B cell (primary cell): ENCODE data around the gene CCDC78. TPM values are rescaled to one million over a fixed set of nuclear protein-coding genes. Genes with fewer than 3 reads are reported as not detected.

Experiments
- ATAC-seq: fragments of 200-7000 bp; cut with Tn5 transposase; one replicate; pipeline ENCODE4 v1.10.0; 2021; ENCODE audit warnings: low read depth, mild to moderate bottlenecking, moderate number of reproducible peaks, moderate library complexity
- CTCF ChIA-PET: fragments of 350-600 bp; sonication (Branson Sonifier 250); formaldehyde crosslinking; loops from one replicate; lab custom pipeline; 2021; ENCODE audit warnings: antibody characterized with exemption, inconsistent platforms; lab: Charles Lee
- POLR2A ChIA-PET: fragments of 350-600 bp; sonication (Branson Sonifier 250); formaldehyde crosslinking; loops from one replicate; lab custom pipeline; 2021; ENCODE audit warnings: antibody characterized with exemption; lab: Charles Lee
- DNase-seq: peaks from one replicate; pipeline ENCODE4 v3.0.0; 2013
- H2AFZ ChIP-seq: 2 replicates; pipeline ENCODE4 v1.6.1; 2012; ENCODE audit warnings: mild to moderate bottlenecking, low read depth, low read length; ENCODE audit not compliant: insufficient read depth, poor library complexity, severe bottlenecking
- H3K27ac ChIP-seq, 2 donors: 1 replicate in 1 of 2; 2 replicates in 1 of 2; pipeline ENCODE4 v1.5.1; 2012 to 2013; ENCODE audit warnings: low read length in 2 of 2, mild to moderate bottlenecking in 2 of 2, moderate library complexity in 1 of 2
- H3K27me3 ChIP-seq, 4 experiments: fragments of 200-600 bp in 1 of 4; sonication (generic) in 1 of 4; replicated peaks in 1 of 4; 1 replicate in 2 of 4; 2 replicates in 2 of 4; pipeline versions ENCODE4 v1.6.1 to v1.7.0; 2013 to 2016; ENCODE audit warnings: low read length in 3 of 4, mild to moderate bottlenecking in 2 of 4, mixed read lengths in 1 of 4, moderate library complexity in 1 of 4; ENCODE audit not compliant: insufficient read depth in 4 of 4, control insufficient read depth in 3 of 4; ENCODE audit errors: control extremely low read depth in 1 of 4
- H3K36me3 ChIP-seq, 2 experiments: replicated peaks in 1 of 2; 1 replicate in 1 of 2; 2 replicates in 1 of 2; pipeline versions ENCODE4 v1.6.1 to v1.7.1; 2013; ENCODE audit warnings: low read length in 1 of 2; ENCODE audit not compliant: insufficient read depth in 2 of 2, control insufficient read depth in 1 of 2; ENCODE audit errors: control extremely low read depth in 1 of 2, extremely low read depth in 1 of 2
- H3K4me1 ChIP-seq, 2 donors: fragments of 200-600 bp in 1 of 2; sonication (generic) in 1 of 2; 1 replicate in 1 of 2; 2 replicates in 1 of 2; pipeline versions ENCODE4 v1.5.1 to v1.6.1; 2013 to 2017; ENCODE audit warnings: low read length in 2 of 2; ENCODE audit not compliant: control insufficient read depth in 2 of 2, insufficient read depth in 2 of 2
- H3K4me2 ChIP-seq: replicated peaks from 2 replicates; pipeline ENCODE3; 2012; ENCODE audit warnings: mild to moderate bottlenecking, low read depth, low read length; ENCODE audit not compliant: poor library complexity, severe bottlenecking
- H3K4me3 ChIP-seq, 5 experiments: fragments of 200-600 bp in 1 of 5; sonication (generic) in 1 of 5; 1 replicate in 3 of 5; 2 replicates in 2 of 5; pipeline versions ENCODE4 v1.5.1 to v1.7.0; 2011 to 2016; ENCODE audit warnings: low read length in 4 of 5, mild to moderate bottlenecking in 4 of 5, low read depth in 2 of 5, control low read depth in 1 of 5, moderate library complexity in 1 of 5; ENCODE audit not compliant: insufficient read depth in 1 of 5; ENCODE audit errors: control extremely low read depth in 1 of 5, extremely low read depth in 1 of 5
- H3K79me2 ChIP-seq: fragments of 200-600 bp; sonication (generic); one replicate; pipeline ENCODE4 v1.6.0; 2016; ENCODE audit warnings: low read length; ENCODE audit not compliant: control insufficient read depth, insufficient read depth
- H3K9ac ChIP-seq: fragments of 200-600 bp; sonication (generic); 2 replicates; pipeline ENCODE4 v1.6.1; 2017; ENCODE audit warnings: mild to moderate bottlenecking, low read length, moderate library complexity
- H3K9me3 ChIP-seq, 3 donors: one replicate each; pipeline versions ENCODE4 v1.6.1 to v1.7.1; 2013; ENCODE audit warnings: low read length in 2 of 3; ENCODE audit not compliant: control insufficient read depth in 2 of 3, insufficient read depth in 1 of 3; ENCODE audit errors: control extremely low read depth in 1 of 3
- H4K20me1 ChIP-seq: 2 replicates; pipeline ENCODE4 v1.6.0; 2012; ENCODE audit warnings: mild to moderate bottlenecking, low read length; ENCODE audit not compliant: insufficient read depth, control insufficient read depth, poor library complexity, severe bottlenecking
- H3K27ac Mint-ChIP-seq: one replicate; pipeline ENCODE4 v1.8.0; 2021; ENCODE audit warnings: mixed read lengths
- H3K27me3 Mint-ChIP-seq: one replicate; pipeline ENCODE4 v1.8.0; 2021; ENCODE audit warnings: mixed read lengths
- H3K4me1 Mint-ChIP-seq: one replicate; pipeline ENCODE4 v1.8.0; 2021; ENCODE audit warnings: mixed read lengths
- H3K4me3 Mint-ChIP-seq: one replicate; pipeline ENCODE4 v1.8.0; 2021; ENCODE audit warnings: mixed read lengths
- H3K9me3 Mint-ChIP-seq: one replicate; pipeline ENCODE4 v1.8.0; 2022; ENCODE audit warnings: mixed read lengths; ENCODE audit not compliant: insufficient read depth
- EZH2 ChIP-seq: IDR thresholded peaks from 2 replicates; pipeline ENCODE4 v1.6.1; 2012; ENCODE audit warnings: borderline replicate concordance, low read depth, mild to moderate bottlenecking, moderate library complexity, low read length; ENCODE audit not compliant: insufficient read depth, poor library complexity, severe bottlenecking
- WGBS: methylation state at CpG from one replicate; pipeline ENCODE4 v1.1.5; 2013; ENCODE audit warnings: missing lambda C conversion rate; ENCODE audit not compliant: insufficient coverage; 5-methylcytosine and 5-hydroxymethylcytosine counted together
- intact Hi-C: fragments of 100-400 bp; cut with micrococcal nuclease; formaldehyde crosslinking; loops from one replicate; pipeline ENCODE4 v1.10.0; 2022
- polyA plus RNA-seq: library from polyadenylated mRNA; depleted of rRNA; stranded (reverse); fragments of >200 nt; gene quantifications from 2 replicates; pipeline ENCODE4 v1.2.3, GENCODE V29; 2012
- total RNA-seq, 2 donors: library from RNA; stranded (reverse); fragments of 120-200 nt in 1 of 2; gene quantifications; 1 replicate in 1 of 2; 2 replicates in 1 of 2; pipeline versions ENCODE4 v1.2.3 to v1.2.4, GENCODE V29; 2013 to 2022
- TF ChIP-seq, protein P1 (sequence below): fragments of 200-600 bp; IDR thresholded peaks from one replicate; pipeline ENCODE4 v1.8.0; 2022; ENCODE audit warnings: antibody characterized with exemption, mild to moderate bottlenecking

CCDC78 gene
- total and polyA plus RNA-seq, 2 donors (not counting 1 experiment from before 2014, with no cell fraction given): 11.8 to 34.2 TPM

DNA sequence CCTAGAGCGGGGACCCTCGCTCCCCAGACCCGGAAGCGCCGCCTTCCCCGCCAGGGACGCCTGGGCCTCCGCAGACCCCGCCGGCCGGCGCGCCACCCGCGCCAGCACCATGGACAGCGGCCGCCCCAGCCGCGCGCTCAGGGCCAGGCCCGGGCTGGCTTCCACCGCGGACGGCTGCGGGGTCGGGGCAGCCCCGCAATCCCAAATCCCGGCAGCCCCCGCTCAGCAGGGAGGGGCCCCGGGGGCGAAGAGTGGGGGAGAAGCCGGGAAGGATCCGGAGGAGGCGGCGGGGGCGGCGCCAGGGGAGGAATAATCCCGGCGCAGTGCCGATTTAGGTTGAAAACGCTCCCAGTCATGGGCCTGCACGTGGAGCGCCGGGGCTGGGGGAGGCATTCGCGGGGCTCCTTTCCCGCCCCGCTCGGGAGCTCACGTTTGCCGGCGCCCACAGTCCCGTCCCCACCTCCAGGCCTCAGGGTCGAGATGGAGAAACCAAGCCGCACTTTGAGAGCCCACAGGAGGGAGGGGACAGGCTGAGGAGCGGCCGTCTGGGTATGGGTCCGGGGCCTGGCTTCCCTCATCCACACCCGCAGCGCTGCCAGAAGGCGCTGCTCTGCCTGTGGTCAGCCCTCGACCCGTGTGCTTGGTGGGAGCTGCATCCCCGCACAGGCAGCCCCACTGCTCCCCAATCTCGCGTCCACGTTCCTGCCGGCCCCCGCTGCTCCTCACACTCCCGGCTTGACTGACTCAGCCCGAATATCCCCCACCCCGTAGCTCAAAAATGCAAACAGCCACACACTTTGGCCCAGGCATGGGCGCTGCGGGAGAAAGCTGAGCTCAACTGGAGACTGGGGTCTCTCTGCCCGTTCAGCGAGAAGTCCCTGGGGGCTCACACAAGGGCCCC lies 25.3 kb downstream of the CCDC78 start:
- H3K9me3 ChIP-seq: peaks cover 0 to 31% (median 0%) of the 10 kb centered on the region in 3 donors
- H3K27me3 ChIP-seq: peaks cover 0 to 72% (median 31%) of the 10 kb centered on the region in 4 experiments
- TF ChIP-seq, protein P1, sequence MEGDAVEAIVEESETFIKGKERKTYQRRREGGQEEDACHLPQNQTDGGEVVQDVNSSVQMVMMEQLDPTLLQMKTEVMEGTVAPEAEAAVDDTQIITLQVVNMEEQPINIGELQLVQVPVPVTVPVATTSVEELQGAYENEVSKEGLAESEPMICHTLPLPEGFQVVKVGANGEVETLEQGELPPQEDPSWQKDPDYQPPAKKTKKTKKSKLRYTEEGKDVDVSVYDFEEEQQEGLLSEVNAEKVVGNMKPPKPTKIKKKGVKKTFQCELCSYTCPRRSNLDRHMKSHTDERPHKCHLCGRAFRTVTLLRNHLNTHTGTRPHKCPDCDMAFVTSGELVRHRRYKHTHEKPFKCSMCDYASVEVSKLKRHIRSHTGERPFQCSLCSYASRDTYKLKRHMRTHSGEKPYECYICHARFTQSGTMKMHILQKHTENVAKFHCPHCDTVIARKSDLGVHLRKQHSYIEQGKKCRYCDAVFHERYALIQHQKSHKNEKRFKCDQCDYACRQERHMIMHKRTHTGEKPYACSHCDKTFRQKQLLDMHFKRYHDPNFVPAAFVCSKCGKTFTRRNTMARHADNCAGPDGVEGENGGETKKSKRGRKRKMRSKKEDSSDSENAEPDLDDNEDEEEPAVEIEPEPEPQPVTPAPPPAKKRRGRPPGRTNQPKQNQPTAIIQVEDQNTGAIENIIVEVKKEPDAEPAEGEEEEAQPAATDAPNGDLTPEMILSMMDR: no peak
- no peak for TF ChIP-seq EZH2
- ChIA-PET POLR2A (no interaction called here), CTCF (interaction anchor here (1.2 kb wide), 1 partner anchor 12 kb away, joined by 3 read pairs; no protein-coding TSS in a partner anchor)
- no peak overlapping the region for H2AFZ ChIP-seq
- no peak overlapping the region for H3K27ac Mint-ChIP-seq
- no peaks in the 10 kb centered on the region for H3K4me1 Mint-ChIP-seq
- peak overlapping the region; percentile 30 for H3K4me2 ChIP-seq
- intact Hi-C loops: no loop called here
- H3K79me2 ChIP-seq: no peaks in the 10 kb centered on the region
- H3K36me3 ChIP-seq: no peaks in the 10 kb centered on the region
- no peak overlapping the region for H3K4me3 Mint-ChIP-seq
- H3K9me3 Mint-ChIP-seq: no peaks in the 10 kb centered on the region
- 7% methylated on average over 76 of the region's 76 CpGs for WGBS
- H3K4me1 ChIP-seq: peaks cover 18 to 20% of the 10 kb centered on the region in 2 donors
- no peak overlapping the region for H3K4me3 ChIP-seq
- no peak overlapping the region for H3K27ac ChIP-seq
- H4K20me1 ChIP-seq: no peaks in the 10 kb centered on the region
- DNase-seq: peak; percentile 59
- H3K27me3 Mint-ChIP-seq: peaks cover 26% of the 10 kb centered on the region
- no peak for ATAC-seq
- no peak overlapping the region for H3K9ac ChIP-seq
